Activated CD8-positive, alpha-beta memory T cell treated with anti-CD3 and anti-CD28 coated beads, Interleukin-2, amount 50 U/mL, for 24 hours (primary cell): Measurements from ENCODE around the gene SORCS2.

Experiments used
- DNase-seq: peaks from one replicate; pipeline ENCODE4 v3.0.0-alpha.2; 2020; ENCODE audit errors: extremely low read depth

The SORCS2 gene

DNA sequence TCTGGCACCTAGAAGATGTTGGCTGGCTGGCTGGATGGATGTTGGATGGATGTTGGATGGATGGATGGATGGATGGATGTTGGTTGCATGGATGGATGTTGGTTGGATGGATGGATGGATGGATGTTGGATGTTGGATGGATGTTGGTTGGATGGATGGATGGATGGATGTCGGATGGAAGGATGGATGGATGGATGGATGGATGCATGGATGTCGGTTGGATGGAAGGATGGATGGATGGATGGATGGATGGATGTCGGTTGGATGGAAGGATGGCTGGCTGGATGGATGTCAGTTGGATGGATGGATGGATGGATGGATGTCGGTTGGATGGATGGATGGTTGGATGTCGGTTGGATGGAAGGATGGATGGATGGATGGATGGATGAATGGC is 145.7 kb downstream of the SORCS2 start:
- DNase-seq: no peak

GRCh38 chr4:7338876-7339623 is 146.7 kb downstream of the SORCS2 start:
- DNase-seq: no peak

DNA sequence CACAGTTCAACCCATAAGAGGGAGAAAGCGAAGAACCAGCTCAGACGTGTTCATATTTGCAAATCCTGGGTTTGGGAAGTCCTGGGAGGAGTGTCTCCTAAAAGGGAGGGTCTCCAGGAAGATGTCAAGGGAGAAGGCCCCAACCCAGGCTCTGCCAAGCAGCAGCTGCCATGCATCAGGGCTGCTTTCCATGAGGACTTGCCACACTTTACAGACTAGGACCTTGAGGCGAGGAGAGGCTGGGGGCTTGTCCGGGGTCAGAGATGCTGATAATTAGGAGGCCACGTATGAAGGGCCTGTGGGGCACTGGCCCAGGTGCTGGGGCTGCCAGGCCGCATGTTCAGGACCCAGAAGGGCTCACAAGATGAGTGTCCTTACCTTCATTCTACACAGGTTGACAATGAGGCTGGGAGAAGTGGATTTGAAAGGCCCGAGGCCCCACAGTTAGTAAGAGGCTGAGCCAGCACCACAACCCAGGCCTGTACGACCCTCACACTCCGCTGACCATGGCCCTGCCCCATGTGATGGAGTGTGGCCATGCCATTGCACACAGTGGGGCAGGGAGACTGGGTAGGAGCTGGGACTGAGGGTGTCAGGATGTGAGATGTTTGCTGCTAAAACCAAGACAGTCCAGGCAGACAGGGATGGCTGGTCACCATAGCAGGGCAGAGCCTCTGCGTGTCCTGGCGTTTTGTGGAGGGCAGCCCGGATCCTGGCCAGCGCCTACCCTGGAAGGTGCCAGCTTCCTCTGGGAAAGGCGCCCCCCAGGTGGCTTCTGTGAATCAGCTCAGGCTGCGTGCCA is 147.6 kb downstream of the SORCS2 start:
- no peak for DNase-seq

DNA sequence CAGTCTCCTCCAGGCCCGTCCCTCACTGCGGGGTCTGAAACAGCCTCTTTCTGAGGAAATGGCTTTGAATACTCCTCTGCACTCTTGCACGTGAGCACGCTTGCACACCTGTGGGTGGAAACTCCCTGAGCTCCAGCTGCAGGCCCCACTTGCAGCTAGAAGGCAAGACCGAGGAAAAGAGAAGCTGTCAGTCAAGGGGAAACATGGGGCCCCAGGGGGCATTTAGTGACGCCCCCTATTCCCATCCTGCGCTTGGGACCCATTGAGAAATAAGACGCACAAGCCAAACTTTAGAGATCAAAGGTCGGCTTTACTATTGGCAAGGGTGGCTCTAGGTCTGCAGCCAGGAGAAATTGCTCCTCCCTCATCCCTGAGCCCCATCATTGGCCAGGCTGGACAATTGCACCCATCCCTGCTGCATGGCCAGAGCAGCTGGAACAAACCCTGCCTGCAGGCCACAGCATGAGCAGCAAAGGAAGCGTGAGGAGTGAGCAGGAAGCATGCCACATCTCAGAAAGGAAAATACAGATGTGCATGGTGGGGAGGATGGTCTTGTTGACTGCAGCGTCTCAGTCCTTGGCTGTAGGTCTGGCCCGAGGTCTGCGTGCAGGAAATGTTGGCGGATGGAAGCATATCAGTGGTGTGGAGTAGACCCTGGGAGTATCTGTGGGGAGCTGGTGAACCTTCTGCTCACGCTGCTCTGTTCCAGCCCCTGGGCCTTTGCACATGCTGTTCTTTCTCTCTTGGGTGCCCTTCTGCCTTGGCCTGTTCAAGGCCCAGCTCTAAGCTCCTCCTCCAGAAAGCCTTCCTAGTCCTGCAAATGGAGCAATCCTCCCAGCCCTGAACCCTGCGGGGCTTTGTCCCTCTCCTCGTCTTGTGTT is 148.5 kb downstream of the SORCS2 start:
- DNase-seq: no peak

- no peak for DNase-seq
Observed at GRCh38 chr4:7341491-7342222, 149.3 kb downstream of the SORCS2 start.

DNA sequence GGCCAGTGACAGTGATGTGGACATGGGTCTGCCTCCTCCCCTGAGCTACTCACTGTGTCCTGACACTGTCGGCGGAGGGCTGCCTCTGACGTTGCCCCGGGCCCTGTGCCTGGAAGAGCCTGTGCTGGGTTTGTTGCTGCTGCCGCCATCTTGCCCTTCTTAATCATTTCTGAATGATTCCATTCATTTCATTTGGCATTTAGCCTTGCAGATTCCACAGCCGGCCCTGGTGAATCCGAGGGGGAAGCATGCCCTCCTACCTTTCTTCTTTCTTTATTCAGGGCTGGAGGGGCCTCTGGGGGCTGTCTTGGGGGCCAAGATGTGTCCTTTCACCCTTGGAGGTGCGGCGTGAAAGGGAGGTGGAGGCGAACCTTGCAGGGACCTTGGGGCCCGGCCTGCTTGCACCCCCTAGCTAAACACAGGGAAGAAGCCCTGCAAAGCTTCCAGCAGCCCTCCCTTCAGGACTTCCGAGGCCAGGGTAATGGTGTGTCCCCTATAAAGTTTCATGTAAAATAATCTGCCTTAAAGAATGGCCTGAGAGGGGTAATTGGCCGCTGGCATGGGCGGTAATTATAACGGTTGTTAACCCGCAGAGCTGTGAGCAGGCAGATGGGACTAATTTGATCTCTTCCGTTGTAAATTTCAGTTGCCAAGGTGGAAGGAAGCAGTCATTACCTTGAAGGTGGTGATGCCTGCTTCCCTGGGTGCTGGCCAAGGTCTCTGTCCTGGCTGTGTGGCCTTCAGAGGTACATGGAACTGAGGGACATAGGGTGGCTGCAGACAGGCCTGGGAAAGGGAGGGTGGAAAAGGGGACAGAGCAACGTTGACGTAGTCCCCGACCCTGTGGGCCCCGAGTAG is 150.1 kb downstream of the SORCS2 start:
- no peak for DNase-seq

DNA sequence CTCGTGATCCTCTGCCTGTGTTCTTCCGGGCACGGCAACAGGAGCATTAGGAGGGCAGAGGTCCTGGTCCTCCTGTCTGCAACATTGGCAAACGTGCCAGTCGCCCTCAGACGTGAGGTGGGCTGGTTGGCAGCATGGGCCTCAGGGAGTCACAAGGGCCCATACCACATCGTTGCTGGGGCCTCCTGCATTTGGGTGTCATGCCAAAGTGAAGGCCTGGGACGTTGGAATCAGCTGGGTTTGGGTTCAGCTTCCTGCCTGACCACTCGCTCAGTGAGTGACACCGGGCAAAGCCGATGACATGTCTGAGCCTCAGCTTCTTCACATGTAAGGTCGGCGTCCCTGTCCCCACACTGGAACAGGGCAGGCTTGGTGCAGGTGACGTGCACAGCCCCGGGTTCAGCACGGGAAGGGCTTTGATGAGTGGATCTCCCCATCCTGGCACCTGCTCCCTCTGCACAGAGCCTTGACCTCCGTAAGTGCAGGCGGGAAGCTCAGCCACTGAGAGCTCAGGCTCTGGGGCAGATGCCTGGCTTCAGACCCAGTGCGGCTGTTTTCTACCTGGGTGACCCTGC is 150.8 kb downstream of the SORCS2 start:
- no peak for DNase-seq

DNA sequence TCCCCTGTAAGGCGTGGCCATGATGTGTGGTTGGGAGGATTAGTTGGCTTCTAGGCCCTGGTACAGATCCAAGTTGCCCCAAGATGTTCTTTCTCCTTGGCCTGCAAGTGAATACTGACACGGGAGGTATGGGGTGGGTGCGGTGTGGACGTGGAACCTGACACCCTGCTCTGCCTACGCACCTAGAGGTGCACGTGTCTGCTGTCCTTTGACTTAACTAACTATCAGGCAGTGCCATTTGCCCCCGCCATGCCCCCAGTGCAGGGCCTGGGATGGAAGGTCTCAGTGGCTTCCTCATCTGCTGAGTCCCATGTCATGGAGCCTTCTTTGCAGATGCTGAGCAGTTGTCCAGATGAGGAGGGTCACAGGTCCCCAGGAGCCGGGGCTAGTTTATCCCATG is 151.6 kb downstream of the SORCS2 start:
- no peak for DNase-seq

DNA sequence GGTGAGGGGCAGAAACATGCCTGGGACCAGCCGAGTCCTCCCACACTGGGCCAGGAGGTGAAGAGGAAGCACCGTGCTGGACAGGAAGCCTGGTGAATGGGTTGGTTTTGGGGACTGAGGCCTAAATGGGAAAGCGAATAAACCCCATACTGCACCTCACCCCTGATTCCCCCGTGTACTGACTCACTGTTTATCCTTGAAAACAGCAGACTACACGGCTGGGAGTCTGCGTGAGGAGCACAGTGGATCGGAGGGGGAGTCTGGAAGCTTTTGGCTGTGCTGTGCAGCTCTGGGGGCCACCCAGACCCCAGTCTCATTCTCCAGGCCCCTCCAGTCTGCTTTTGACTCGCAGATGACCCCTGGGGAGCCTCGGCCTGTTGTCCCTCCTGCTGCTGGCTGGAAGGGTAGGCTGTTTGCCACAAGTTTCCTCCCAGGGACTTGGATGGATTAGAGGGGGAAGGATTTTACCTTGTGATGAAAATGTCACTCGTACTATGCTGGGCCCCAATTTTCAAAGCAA is 152.4 kb downstream of the SORCS2 start:
- DNase-seq: no peak

GRCh38 chr4:7347981-7348380 is 155.6 kb downstream of the SORCS2 start:
- DNase-seq: no peak

DNA sequence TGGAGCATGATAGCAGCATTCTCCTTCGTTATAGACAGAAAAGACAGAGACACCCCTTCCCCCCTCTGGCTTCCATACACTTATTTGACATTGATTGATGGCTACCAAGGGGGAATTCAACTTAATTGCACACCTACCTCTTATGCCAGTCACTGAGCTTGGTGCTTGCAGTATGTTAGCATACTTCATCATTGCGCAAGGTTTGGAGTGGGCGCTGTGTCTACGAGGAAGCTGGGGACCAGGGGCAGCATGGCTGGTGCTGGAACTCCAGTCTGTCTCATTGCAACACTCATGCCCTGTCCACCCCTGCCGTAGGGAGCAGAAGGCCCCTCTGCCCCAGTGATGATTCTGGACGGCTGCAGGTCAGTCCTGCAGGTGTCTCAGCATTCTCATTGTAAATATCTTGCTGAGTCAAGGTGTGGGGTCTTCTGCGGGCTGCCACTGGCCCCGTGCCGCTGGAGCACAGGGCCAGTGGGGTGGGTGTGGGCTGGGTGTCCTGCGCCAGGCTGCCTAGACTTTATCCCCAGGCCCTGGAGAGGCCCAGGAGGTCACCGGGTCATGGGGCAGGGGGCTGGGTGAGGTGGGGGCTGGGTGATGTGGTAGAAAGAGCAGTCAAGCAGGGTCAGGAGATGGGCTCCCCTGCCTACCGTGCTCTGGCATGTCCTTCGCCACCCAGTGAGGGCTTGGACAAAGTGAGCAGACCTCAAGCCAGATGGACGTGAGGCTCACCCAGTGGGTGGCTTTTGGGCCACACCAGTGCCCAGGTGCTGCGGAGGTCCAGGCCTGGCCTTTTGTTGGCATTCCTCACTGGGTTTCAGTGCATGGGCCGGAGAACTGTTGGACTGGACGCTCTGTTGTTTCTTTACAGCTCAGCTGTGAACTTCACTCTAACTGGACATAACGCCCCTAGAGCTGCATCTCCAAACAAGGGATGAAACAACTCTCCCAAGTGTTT is 156.9 kb downstream of the SORCS2 start:
- DNase-seq: no peak

GRCh38 chr4:7350396-7350795 is 158.1 kb downstream of the SORCS2 start:
- DNase-seq: no peak

DNA sequence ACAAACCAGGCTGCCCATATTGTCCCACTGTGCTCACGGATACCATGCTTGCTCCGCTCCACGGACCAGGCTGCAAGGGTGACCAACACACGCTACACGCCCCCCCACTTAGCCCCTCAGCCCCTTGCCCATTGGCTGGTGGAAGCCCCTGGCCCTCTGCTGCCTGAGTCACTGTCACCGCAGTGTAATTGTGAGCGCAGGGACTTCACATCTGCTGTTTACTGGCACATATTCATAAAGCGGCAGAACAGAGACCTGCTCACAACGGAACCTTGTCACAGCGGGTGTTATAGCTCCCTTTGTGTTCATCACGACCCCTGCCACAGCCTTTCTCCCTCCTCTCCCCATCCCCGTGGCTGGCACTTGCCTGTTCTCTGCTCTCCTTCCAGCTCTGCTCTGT is 158.7 kb downstream of the SORCS2 start:
- DNase-seq: no peak

- DNase-seq: no peak
Observed at GRCh38 chr4:7352486-7352885, 160.1 kb downstream of the SORCS2 start.

- no peak for DNase-seq
Observed at GRCh38 chr4:7353046-7353790, 160.9 kb downstream of the SORCS2 start.

GRCh38 chr4:7353846-7354610 is 161.7 kb downstream of the SORCS2 start:
- no peak for DNase-seq

- no peak for DNase-seq
Observed at GRCh38 chr4:7354927-7355326, 162.6 kb downstream of the SORCS2 start.
